Stimulated activated CD4-positive, alpha-beta T cell treated with anti-CD3 and anti-CD28 coated beads, Interleukin-15, amount 100 ng/mL, for 1 hour (primary cell): ENCODE measurements around the gene SUPT3H.

Experiments
- DNase-seq, 2 donors: peaks; one replicate each; pipeline ENCODE4 v3.0.0-alpha.2; 2020; ENCODE audit warnings: low read depth in 1 of 2, low spot score in 1 of 2

The SUPT3H gene

DNA sequence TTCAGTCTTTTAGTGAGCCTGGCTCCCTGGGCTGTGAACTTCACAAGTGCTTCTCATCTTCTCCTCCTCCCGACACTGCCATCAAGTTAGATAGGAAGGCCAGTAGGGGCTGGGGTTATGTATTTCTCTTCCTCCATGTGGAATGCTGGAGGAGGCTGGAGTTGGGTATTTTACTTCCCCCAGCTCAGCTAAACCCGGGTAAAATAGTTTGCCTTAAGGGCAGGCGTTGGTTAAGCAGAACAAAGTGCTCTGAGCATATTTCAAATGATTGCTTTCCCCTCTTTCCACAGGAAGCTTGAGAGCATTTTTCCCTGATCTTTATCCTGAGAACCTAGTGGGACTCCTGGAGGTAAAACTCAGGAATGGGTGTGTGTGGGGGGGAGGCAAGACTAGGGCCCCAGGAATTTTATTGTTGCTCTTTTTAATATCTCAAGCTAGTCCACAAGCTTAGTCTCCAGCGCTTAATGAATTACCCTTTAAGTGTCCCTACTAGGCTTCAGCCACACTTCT is 16.9 kb upstream of the SUPT3H start:
- no peak for DNase-seq

DNA sequence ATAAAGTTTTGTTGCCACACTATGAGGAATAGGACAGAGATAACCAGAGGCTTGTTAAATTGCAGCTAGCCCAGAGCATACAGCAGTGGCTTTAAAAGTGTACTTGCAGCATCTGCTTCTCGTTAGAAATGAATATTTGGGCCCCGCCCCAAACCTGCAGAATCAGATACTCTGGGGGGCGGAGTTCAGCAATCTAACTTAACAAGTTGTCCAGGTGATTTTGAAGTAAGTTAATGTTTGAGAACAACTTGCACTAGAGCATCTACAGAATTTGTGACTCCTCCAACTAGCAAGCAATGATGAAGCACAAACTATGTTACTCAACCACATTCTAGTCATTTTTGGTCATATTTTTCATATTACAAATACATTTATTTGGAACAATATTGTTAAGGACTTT is 10.6 kb upstream of the SUPT3H start:
- DNase-seq = no peak

DNA sequence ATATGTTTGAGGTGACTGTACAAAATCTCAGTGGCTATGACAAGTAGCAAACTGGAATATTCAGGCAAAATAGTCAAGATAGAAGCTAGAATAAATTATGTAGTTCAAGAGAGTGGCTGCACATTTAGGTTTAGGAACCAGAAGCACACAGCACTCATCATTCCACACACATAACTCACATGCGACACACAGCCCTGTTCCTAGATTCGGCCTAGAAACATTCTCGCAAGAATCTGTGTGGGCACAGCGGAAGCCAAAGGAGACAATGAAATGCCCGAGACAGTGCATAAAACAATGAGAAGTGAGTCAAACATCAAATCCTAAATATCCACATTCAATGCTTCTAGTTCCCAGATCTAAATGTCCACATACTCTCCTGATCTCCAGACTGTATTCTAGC is 9.5 kb upstream of the SUPT3H start:
- no peak for DNase-seq

DNA sequence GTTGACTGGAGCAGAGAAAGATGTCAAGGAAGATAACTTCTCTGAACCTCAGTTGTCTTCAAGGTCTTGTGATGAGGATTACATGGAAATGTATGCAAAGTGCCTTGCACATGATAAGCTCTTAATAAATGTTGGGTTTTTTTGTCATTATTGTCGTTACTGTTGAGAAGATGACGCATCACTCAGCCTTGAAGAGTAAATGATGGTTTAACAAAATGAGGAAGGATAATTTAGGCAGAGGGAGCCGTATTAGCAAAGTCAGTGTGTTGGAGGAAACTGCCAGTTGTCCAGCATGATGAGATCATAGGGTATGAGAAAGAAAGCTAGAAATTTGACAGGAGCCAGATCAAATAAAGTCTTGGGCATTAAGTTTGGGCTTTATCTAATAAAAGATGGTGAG is 8.8 kb upstream of the SUPT3H start:
- DNase-seq = no peak

DNA sequence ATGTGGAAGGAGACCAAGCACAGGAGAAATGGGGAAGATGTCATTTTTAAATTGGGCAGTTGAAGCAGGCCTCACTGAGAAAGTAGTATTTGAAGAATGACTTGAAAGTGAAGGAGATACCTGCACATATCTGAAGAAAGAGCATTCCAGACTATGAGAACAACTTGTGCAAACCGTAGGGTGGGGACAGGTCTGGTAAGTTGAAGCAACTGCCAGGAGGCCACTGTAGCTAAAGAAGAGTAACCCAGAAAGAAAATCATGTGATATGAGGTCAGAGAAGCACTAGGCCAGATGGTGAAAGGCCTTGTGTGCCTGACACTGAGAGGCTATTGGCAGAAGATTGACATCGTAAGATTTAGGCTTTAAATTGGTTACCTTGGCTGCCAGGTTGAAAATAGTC is 4.7 kb upstream of the SUPT3H start:
- DNase-seq = no peak

DNA sequence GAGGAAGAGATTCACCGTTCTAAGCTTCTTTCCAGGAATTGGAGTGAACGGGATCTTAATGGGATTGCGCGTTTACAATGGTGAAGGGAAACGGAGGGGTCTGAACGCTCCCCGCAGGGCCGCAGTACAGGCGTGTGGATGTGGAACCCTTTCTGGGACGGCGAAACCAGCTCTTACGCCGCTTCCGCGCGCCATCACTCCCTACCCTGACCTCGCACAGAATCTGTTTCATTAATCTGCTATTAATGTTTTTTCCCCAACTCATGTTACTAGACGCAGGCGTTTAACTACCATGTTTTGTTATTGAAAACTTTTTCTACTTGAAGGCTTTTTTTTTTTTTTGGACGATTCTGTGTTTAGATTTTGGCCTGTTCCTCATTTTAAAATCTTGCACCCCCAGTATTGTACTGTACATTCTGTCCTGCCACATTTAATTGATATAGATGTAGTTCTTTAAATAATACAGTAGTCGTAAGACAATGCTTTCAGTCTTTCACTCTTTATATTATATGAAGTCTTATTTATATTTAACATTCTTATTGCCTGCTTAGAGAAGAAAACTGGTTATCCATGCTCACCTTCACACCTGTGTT is 696 bp upstream of the SUPT3H start:
- DNase-seq = peak in 1 of 2 donors; percentile 5

DNA sequence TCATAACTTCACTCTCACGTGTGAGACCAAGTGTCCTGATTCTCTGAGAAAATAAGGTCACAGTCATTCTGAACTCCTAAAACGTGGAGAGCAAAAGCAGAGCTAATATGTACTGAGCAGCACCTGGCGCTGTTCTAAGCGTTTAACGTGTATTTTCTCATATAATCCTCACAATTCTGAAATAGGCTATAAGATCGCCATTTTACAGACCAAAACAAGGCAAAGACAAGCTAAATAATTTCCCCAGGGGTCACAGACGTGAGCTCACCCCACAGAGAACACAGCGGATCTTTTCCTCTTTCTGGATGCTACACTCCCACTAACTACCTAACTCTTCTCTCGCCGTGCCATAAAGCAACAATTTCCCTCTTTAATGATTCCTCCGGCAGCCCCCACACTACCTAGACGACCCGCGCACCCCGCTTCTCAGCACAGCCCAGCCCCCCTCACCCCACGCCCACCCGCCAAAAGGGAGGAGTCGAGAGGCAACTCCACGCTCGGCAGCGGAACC is 636 bp downstream of the SUPT3H start:
- DNase-seq = no peak

DNA sequence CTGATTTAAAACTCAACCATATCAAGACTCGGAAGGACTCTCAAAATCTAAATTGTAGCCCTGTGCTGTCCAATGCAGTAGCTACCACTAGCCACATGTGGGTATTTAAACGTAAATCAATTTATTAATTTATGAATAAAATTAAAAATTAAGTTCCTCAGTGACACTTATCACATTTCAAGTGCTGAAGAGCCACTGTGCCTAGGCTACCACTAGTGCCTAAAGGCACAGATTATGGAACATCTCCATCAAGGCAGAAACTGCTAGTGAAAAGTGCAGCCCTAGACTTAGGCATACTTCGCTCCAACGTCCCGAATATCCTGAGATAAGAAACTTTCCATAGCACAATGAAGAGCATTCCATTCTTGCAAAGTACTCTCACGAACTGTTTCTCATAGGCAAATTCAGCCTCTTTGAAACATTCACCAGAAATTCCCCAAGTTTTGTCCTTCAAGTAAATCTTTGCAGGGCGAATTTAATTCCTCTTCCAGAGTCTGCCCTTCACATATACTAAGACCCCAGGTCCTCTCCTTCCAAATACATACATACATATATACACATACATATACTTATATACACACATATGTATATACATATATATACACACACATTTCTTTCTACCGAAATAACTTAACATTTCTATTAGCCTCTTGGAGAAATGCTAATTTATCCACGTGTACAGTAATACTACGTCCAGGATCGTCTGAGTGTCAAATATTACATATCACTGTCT is 1.3 kb downstream of the SUPT3H start:
- no peak for DNase-seq

DNA sequence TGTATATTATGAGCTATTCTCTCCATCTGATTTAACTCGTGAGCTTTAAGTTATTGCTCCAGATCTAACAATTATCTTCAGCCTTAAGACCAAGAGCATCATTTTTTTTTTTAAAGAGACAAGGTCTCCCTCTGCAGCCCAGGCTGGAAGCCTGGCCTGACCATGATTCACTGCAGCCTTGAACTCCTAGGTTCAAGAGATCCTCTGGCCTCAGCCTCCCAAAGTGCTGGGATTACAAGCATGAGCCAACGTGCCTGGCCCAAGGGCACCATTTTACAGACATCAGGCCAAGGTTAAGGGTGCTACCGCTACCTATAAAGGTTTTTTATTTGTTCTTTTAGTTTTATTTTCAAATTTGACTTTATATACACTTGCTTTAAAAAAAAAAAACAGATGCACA is 2.3 kb downstream of the SUPT3H start:
- DNase-seq = no peak

DNA sequence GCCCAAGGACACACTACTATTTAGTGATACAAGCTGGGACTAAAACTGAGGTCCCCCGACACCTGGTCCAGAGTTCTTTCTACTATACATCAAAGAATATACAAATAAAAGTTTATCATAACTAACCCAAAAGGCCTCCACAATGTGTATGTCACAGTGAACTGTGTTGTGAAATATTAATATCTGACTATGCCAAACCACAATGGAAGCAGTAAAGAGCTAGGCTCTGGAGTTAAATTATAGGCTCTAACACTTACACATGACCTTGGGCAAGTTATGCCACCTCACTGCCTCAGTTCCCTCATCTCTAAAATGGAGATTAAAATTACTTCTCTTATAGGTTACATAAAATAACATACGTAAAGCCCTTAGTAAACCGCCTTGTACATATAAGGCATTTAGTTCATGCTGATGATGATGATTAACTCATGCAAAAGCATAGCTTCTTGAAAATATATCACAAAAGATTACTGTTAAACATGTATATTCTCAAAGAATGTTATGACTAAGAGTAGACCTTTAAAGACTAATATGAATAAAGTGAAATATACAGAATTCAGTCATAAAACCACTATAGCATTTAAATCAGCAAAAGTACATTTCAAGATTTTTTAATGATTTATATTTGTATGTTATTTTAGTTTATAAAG is 5.7 kb downstream of the SUPT3H start:
- DNase-seq = no peak

DNA sequence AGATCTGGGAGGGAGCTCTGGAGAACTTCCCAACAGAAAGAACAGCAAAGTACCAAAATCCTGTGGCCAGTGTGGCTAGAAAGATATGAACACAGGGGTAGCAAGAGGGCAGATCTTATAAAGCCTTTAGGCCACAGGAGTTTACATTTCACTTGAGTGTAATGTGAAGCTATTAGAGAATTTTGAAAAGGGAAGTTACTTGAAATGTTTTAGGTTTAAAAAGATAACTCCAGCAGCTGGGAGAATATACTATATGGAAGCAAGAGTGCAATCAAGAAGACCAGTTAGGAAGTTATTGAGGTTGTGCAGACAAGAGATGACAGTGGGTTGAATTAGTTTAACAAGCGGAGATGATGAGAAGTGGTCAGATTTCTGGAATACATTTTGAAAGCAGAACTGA is 7.9 kb downstream of the SUPT3H start:
- DNase-seq = no peak

DNA sequence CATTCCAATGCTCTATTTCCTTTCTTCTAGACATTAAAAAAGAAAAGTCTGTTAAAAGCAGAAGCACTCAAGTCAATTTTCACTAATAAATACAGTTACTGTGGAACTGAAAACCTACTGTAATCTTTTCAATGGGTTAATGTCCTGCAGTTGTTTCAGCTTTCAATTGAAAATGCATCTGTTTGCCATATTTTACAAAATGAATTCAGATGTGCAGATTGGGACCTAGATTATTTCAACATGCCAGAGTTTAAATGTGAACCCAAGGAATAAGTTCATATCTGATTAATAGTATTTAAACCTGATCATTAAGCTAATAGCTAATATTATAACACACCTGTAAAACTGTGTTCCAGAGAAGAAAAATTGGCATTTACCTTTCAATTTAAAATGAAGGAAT is 9.7 kb downstream of the SUPT3H start:
- no peak for DNase-seq

DNA sequence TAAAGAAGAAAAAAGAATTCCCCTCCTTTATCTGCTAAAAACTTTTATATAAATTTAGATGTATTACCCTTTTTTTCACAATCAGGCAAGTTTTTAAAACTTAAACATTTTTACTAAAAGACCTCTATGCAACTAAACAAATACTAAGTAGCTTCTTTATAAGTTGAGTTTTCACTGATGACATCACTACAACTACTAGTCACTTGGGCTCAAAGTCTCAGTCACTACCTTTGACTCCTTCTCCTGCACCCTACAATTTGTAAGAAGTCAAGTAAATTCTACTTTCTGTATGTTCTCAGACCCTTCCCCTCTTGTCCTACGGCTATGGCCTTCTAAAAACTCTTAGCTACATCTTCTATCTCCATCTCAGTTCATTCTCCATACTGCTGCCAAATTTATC is 11.2 kb downstream of the SUPT3H start:
- no peak for DNase-seq

DNA sequence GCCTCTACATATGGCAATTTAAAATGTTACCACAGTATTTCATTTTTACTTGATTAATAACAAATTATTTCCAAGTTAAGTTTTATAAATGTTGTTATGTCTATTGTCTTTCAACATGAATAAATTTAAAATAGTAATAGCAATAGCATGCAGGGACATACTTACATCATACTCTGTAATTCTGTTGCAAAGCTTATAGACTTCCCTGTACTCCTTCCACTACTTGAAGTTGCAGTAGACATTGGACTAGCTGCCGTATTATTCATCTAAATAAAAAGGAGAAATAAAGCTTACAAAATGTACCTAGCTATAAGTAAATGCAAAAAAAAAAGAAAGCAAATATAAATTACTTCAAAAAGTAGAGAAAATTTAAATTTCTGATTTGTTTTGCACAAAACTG is 12.7 kb downstream of the SUPT3H start:
- no peak for DNase-seq

DNA sequence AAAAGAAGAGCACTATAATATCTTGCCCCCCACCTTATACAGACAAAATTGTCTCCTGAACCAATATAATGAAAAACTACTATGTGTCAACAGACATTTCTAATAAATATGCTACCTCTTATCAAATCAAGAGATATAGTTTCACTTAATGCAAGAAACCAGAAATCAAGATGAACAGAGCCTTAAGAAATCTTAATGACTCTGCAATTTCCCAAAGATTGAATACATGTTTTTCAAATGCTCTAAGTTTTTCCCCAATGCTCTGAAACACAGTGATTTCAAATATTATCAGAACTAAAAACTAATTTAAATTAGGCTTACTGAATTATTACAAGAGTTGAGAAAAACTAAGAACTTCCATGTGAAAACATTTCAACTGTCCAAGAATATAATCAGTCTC is 13.3 kb downstream of the SUPT3H start:
- DNase-seq = no peak

DNA sequence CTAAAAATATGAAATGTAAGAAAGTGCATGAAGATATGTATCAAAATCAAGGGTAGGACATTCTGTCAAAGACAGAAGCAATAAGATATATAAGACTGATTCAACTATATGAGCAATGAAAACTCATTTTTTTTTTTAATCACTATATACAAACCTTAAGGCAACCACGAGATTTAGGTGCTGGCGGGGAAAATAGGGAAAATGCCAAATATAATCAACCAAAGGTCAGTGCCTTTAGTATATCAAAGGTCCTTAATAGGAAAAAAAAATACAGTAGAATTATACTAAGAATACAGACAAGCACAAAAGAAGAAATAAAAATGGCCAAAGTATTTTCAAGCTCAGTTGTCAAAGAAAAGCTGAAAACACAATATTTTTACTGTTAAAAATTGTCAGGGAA is 24.1 kb downstream of the SUPT3H start:
- no peak for DNase-seq

DNA sequence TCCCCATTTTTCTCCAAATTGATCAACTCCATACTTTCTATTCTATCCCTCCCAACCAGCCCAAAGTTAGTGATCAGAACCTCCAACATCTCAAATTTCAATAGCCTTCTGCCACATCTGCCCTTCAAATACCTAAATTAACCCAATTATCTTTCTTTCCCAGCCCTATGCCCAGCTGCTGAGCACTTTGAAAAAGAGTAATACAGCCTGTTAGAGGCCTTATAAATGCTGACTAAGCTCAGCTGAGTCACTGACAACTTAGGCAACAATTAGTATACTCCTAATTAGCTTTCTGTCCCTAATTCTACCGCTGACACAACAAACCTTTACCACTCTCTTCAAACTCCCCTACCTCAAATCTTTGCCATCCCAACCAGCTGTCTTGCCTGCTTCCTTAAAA is 26.1 kb downstream of the SUPT3H start:
- DNase-seq = no peak

DNA sequence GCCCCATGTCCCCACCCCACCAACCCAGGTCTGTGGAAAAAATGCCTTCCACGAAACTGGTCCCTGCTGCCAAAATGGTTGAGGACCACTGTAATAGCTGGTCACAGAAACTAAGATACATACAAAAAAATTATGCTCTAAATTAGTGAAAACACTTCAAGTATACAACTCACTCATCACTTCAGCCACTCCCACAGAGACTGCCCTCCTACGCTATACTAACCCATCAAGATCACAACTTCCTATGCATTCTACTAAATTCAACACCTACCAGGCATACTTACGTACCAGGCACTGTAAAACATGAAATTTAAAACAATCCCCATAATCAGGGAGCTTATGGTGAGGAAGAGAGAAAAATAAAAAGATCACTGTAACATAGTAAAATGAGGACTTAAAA is 26.7 kb downstream of the SUPT3H start:
- no peak for DNase-seq

DNA sequence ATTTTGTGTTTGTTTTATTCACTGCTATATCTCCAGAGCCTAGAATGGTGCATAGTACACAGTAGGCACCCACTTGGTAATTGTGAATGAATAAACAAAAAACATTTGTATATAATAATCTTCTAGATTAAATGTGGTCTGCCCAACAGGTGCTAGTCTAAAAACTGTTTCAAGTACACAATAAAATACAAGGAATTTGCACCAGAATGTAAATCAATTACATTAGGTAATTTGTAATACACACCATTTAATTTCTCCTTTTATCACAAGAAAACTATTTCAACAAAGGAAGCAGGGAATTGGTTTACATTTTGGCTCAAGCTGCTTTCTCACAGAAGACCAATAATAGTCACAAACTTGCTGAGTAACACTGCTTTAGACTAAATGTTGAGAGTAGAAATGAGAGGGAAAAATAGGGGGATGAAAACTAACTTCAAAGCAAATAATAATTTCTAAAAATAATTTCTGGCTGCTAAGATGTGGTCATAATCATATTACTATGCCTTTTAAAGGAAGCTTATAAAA is 27.5 kb downstream of the SUPT3H start:
- no peak for DNase-seq

DNA sequence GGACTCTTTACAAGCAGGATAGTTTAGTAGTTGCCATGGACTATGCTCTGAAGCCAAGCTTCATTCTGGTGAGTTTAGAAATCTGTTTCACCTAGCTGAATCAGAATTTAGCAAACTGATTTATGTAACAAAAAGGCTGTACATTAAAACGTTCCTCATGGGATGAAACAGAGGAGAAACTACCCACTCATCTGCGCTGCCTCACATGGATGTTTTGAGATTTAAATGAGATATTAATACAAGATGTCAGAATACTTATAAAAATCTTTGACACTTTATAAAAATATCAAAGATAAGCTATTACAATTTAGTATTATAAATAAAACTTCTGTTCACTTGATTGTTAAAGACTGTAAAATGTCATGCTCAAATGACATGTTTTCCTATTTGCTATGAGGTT is 32.8 kb downstream of the SUPT3H start:
- DNase-seq = no peak

DNA sequence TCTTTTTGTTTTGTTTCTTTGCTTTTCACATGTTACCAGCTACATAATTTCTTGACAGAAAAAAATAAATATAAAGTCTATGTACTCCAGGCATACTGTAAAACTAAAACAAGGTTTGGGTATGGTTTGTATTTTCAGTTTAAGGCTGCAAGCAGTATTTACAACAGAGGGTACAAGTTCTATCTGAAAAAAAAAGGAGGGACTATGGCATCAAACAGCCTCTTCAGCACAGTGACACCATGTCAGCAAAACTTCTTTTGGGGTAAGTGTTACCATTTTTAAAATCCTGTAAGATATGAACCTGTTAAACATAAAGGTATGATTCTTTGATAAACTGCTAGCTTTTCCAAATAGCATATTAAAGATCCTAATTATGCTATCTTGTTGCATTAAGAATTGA is 49.2 kb downstream of the SUPT3H start:
- no peak for DNase-seq

DNA sequence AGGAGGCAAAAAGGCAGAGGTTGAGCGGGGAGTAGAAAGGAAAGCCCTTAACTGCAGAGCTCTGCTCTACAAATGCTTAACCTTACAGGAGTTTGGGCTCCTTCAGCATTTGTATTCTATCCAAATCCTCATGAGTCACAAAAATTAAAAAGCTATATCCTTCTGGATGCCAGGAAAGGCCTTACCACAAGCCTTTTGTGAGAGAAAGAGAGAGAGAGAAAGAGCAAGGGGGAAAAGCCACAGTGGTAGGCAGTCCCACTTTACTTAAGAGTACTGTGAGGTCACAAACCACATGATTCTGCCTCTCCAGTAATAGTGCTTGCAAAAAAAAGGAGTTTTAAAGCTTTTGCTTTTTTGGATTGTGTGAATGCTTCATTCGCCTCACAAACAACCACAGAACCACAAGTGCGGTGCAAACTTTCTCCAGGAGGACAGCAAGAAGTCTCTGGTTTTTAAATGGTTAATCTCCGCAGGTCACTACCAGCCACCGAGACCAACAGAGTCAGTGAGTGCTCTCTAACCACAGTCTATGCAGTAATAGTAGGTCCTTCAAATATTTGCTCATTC is 49.7 kb downstream of the SUPT3H start, which contains the start of gene RUNX2:
Gene RUNX2, plus strand, starts transcription at position 375 of the 567 bp plus-strand sequence. CDS start 397 bp downstream, outside the sequence.
- no peak for DNase-seq
